Fibroblast of pulmonary artery (primary cell): Measurements from ENCODE around the gene BCAT1.

ENCODE experiments used
- DNase-seq: peaks from one replicate; pipeline ENCODE4 v3.0.0-alpha.2; 2010; ENCODE audit warnings: low read depth
- H3K4me3 ChIP-seq: replicated peaks from 2 replicates; pipeline ENCODE4 v1.5.1; 2011; ENCODE audit warnings: low read depth, mild to moderate bottlenecking, control low read depth, low read length, moderate library complexity
- TF ChIP-seq, protein P1 (sequence below): IDR thresholded peaks from 2 replicates; pipeline ENCODE4 v1.5.1; 2011; ENCODE audit warnings: mild to moderate bottlenecking, control low read depth, low read length, inconsistent platforms; ENCODE audit errors: missing control alignments

BCAT1 gene

DNA sequence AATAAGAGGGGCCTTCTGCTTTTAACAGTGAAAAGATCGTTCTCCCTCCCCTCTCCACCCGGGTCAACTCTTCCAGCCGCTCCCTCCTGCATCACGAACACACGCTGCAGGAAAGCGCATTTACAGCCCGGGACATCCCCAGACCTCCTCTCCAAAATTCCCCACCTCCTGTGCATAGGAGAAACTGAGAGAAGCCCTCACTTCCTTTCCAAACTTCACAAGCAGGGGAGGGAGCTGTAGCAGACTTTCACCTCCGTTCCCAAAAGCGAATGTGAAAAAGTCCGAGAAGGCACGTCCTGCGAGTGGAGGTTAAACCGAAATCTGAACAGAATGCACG, 513 bp downstream of the BCAT1 start:
- H3K4me3 ChIP-seq: peak overlapping the region; percentile 80
- peak; percentile 63 for DNase-seq
- TF ChIP-seq, protein P1, sequence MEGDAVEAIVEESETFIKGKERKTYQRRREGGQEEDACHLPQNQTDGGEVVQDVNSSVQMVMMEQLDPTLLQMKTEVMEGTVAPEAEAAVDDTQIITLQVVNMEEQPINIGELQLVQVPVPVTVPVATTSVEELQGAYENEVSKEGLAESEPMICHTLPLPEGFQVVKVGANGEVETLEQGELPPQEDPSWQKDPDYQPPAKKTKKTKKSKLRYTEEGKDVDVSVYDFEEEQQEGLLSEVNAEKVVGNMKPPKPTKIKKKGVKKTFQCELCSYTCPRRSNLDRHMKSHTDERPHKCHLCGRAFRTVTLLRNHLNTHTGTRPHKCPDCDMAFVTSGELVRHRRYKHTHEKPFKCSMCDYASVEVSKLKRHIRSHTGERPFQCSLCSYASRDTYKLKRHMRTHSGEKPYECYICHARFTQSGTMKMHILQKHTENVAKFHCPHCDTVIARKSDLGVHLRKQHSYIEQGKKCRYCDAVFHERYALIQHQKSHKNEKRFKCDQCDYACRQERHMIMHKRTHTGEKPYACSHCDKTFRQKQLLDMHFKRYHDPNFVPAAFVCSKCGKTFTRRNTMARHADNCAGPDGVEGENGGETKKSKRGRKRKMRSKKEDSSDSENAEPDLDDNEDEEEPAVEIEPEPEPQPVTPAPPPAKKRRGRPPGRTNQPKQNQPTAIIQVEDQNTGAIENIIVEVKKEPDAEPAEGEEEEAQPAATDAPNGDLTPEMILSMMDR: no peak

DNA sequence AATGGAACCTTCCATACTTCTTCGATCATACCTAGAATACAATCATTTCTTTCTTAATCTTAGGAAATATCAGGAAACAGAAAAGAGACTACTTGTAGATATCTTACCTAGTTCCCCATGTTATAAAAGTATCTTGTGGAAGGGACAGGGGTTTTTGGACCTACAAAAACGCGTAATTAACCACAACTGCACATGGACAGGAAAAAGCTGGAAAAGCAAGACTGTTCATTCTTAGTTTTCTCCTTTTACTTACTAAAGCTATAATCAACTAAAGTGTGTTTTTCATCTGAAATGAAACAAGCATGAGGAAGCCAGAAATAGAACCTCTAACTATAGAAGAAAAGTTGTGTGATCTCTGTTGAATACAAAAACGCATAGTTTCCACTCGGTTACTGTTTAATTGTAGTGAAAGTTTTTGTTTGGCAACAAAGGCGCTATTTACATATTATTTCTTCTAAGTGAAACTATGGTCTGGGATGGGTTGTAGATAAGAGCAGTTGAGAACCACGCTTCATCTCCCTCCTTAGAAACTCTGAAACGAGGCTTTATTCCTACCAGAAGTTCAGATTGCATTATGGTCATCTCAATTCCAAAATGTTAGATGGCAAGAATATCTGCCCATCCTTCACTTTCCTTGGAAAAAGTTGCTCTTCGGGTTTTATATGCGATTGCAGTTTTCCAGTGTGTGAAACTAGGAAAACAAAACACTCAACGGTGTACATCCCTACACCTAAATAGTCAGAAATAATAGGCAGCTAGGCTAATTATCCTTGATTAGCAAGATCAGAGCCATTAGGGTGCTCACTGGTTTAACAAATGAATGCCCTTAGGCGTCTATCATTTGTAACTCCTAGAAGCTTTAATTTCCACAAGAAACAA, 1.1 kb downstream of the BCAT1 start:
- TF ChIP-seq, protein P1: no peak
- H3K4me3 ChIP-seq: peak overlapping the region; percentile 80
- no peak for DNase-seq

DNA sequence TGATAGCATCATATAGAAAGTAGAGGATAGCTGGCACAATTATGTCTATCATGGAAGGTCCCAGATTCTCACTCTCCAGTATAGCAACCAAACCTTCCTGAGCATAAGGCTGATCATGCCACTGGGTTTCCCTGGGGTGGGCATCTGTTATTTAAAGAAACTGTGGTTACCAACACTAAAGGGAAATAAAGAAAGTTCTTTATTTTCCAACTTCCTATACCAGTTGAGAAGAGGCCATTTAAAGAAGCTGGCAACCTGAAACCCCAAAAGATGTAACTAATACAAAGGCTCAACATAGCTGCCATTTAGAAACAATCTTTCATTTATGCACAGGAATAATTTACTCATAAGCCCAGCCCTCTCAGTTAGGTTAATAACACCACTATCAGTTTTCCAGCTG, 3.1 kb downstream of the BCAT1 start:
- TF ChIP-seq, protein P1: no peak
- peak overlapping the region; percentile 80 for H3K4me3 ChIP-seq

DNA sequence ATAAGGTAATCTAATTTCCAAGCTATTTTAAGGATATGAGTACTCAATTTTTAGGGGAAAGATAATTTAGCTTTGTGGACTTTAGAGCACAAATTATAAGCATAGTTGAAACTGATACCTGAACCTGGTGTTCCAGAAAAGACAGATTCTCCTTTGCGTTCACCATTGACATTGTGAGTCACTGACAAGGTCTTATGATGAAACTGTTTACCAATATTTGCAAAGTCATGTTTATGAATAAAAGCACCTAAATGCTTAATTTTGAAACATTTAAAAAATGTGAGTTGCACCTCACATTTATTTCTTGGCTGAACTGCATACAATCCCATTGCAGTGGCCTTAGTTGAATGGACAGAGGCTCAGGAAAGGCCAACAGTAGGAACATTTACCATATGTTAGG, 3.9 kb downstream of the BCAT1 start:
- H3K4me3 ChIP-seq: no peak overlapping the region
- TF ChIP-seq, protein P1: no peak
- DNase-seq: no peak

More for the DNA sequence above, 3.1 kb downstream of the BCAT1 start:
- DNase-seq: no peak

DNA sequence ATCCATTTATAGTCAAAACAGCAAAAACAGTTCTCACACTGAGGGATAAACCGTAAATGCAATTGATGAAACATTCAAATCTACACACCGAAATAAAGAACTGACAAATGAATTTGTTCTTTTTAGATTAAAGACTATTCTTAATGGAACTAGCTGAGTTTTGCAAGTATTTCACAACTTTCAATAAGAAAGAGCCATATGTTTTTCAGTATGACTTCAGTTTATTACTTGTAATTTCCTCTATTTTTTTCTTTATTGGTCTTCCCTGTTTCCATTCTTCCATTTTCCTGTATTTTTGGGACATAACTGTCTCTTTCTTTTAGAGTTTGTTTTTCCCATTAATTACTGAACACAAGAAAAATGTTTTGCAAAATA, 4.3 kb downstream of the BCAT1 start:
- H3K4me3 ChIP-seq: no peak overlapping the region
- TF ChIP-seq, protein P1: no peak
- DNase-seq: no peak

DNA sequence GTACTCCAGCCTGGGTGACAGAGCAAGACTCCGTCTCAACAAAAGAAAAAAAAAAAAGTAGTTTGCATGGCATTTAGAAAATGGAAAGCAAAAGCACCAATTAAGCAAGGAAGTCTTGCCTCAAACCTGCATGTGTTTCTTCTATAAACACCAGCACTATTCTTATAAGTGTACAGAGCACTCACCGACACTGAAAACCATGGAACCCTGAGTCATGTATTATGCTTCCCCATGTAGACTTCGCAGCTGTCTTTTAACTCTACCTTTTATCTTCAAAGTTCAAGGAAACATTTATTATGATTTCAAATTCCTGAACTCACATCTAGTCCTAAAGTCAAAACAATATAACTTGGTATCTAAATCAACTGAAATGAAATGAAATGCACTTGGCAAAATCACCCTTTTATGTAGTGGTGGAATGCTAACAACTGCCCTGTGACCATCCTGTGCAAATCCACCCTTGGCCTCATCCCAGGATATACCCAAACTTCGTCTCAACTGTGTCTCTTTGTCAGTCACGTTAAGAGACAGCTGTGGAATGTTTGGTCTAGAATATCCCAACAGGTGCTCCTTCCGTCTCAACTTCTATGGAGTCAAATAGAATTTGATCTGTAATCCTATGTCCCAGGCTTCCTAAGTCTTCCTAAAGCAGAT, 4.8 kb downstream of the BCAT1 start:
- no peak overlapping the region for H3K4me3 ChIP-seq
- TF ChIP-seq, protein P1: no peak
- no peak for DNase-seq
